Tibial artery (tissue), 4 donors: ENCODE results near the gene GRB10.

Source experiments
- DNase-seq, 2 donors: peaks; one replicate each; pipeline ENCODE4 v3.0.0-alpha.2; 2019
- H3K27ac ChIP-seq, 2 donors: fragments of 200-600 bp; sonication (generic) in 1 of 2; 1 replicate in 1 of 2; 2 replicates in 1 of 2; pipeline ENCODE4 v1.5.1; 2018 to 2019; ENCODE audit warnings: mild to moderate bottlenecking in 1 of 2
- H3K27me3 ChIP-seq, 2 donors: fragments of 200-600 bp; sonication (generic) in 1 of 2; one replicate each; pipeline versions ENCODE4 v1.5.1 to v1.6.0; 2016 to 2019
- H3K36me3 ChIP-seq, 3 donors: fragments of 200-600 bp; sonication (generic) in 2 of 3; one replicate each; pipeline ENCODE4 v1.5.1; 2016 to 2019; ENCODE audit warnings: mild to moderate bottlenecking in 2 of 3
- H3K4me1 ChIP-seq, 4 donors: fragments of 200-600 bp; sonication (generic) in 2 of 4; 1 replicate in 3 of 4; 2 replicates in 1 of 4; pipeline ENCODE4 v1.5.1; 2016 to 2019
- H3K4me3 ChIP-seq, 2 donors: fragments of 200-600 bp; sonication (generic) in 1 of 2; 1 replicate in 1 of 2; 2 replicates in 1 of 2; pipeline ENCODE4 v1.5.1; 2018 to 2019; ENCODE audit warnings: mild to moderate bottlenecking in 2 of 2
- H3K9me3 ChIP-seq, 3 donors: fragments of 200-600 bp; sonication (generic) in 1 of 3; one replicate each; pipeline ENCODE4 v1.5.1; 2016 to 2019
- intact Hi-C: fragments of 100-400 bp; cut with DNase I; formaldehyde crosslinking; loops from one replicate; pipeline ENCODE4 v1.15.0; 2023; ENCODE audit warnings: low total_unique reads
- TF ChIP-seq, protein P1 (sequence below), 2 experiments: fragments of 200-600 bp in 1 of 2; fragments of 450-650 bp in 1 of 2; IDR thresholded peaks; one replicate each; pipeline ENCODE4 v1.5.1; 2017 to 2019; ENCODE audit warnings: antibody characterized with exemption in 2 of 2, mild to moderate bottlenecking in 1 of 2, moderate library complexity in 1 of 2

Gene GRB10

GRCh38 chr7:50594136-50594535 is 188.6 kb downstream of the GRB10 start:
- TF ChIP-seq, protein P1, sequence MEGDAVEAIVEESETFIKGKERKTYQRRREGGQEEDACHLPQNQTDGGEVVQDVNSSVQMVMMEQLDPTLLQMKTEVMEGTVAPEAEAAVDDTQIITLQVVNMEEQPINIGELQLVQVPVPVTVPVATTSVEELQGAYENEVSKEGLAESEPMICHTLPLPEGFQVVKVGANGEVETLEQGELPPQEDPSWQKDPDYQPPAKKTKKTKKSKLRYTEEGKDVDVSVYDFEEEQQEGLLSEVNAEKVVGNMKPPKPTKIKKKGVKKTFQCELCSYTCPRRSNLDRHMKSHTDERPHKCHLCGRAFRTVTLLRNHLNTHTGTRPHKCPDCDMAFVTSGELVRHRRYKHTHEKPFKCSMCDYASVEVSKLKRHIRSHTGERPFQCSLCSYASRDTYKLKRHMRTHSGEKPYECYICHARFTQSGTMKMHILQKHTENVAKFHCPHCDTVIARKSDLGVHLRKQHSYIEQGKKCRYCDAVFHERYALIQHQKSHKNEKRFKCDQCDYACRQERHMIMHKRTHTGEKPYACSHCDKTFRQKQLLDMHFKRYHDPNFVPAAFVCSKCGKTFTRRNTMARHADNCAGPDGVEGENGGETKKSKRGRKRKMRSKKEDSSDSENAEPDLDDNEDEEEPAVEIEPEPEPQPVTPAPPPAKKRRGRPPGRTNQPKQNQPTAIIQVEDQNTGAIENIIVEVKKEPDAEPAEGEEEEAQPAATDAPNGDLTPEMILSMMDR (IDR thresholded peaks at IDR 0.05): no peak
- H3K36me3 ChIP-seq: peaks cover 39 to 67% (median 55%) of the 10 kb centered on the region in 3 donors
- intact Hi-C loops: no loop called here

DNA sequence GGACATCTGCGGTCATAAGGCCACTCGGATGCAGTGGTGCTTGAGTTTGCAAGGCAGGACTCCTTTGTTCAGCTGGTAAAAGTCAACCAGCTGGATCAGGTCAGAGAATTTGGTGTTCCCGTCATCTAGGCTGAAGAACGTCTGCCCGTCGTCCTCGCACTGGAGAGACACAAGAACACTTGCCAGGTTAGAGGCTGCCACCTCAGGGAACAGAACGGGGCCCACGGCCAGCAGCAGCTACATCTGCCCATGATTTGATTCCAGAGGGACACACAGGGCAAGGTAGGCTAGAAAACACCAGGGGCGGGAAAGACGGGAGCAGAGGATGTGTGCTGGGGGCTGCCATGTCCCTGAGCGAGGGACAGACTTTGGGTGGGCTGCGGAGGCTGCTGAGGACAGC is 189.8 kb downstream of the GRB10 start:
- no peaks in the 10 kb centered on the region for H3K27me3 ChIP-seq
- H3K4me1 ChIP-seq: no peaks in the 10 kb centered on the region
- H3K4me3 ChIP-seq: no peak overlapping the region
- H3K36me3 ChIP-seq: peaks cover 39 to 56% (median 48%) of the 10 kb centered on the region in 3 donors
- no peak for DNase-seq
- TF ChIP-seq, protein P1 (IDR thresholded peaks at IDR 0.05): no peak
- intact Hi-C loops: no loop called here
- no peaks in the 10 kb centered on the region for H3K9me3 ChIP-seq
- no peak overlapping the region for H3K27ac ChIP-seq

More at GRCh38 chr7:50594136-50594535, 188.6 kb downstream of the GRB10 start:
- H3K27me3 ChIP-seq: no peaks in the 10 kb centered on the region
- H3K9me3 ChIP-seq: no peaks in the 10 kb centered on the region
- no peak overlapping the region for H3K27ac ChIP-seq
- DNase-seq: no peak
- no peaks in the 10 kb centered on the region for H3K4me1 ChIP-seq
- H3K4me3 ChIP-seq: no peak overlapping the region

GRCh38 chr7:50591480-50592438 is 190.9 kb downstream of the GRB10 start:
- Histone ChIP-seq H3K27me3 (no peaks in the 10 kb centered on the region), H3K4me1 (no peaks in the 10 kb centered on the region), H3K36me3 (peaks cover 31 to 46% (median 39%) of the 10 kb centered on the region in 3 donors), H3K4me3 (no peak overlapping the region), H3K27ac (no peak overlapping the region), H3K9me3 (no peaks in the 10 kb centered on the region)
- DNase-seq: no peak
- intact Hi-C loops: no loop called here
- TF ChIP-seq, protein P1 (IDR thresholded peaks at IDR 0.05): no peak

DNA sequence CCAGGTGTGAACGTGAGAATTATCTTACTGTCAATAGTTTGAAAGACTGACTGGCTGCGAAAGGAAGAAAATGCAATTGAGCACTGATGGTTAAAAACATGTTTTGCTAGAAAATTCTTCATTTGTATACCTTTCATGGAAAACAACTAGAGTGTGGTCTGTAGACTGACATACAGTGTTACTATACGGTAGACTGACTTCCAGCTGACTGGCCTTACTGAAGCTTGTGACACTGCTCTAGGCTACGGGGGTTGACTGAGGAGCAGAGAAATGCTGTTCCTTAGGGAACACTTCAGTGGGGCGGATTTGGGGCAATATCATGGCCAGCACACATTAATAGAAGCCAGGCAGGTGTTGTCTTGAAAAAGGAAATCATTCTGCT is 191.6 kb downstream of the GRB10 start:
- intact Hi-C loops: no loop called here
- H3K27ac ChIP-seq: no peak overlapping the region
- H3K4me3 ChIP-seq: no peak overlapping the region

DNA sequence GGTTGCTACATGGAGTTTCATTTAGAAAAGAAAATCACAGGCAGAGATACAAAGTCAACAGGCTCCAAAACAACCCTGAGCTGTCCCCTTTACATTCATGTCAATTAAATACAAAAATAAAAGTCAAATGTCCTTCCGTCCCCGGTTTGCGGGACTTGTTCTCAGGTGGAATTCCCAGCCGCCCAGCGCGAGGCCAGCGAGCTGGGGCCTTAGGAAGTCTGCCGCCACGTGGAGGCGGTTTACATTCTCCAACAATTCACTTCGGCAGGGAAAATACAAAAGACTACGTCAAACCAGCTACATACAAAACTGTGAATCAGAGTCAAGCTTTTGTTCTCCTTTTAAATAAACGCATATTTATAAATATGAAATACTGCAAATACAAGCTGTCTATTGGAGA is 192.2 kb downstream of the GRB10 start:
- Histone ChIP-seq H3K36me3 (peaks cover 31 to 42% (median 39%) of the 10 kb centered on the region in 3 donors), H3K4me1 (no peaks in the 10 kb centered on the region), H3K4me3 (no peak overlapping the region), H3K9me3 (no peaks in the 10 kb centered on the region), H3K27me3 (no peaks in the 10 kb centered on the region), H3K27ac (no peak overlapping the region)
- DNase-seq: no peak
- TF ChIP-seq, protein P1 (IDR thresholded peaks at IDR 0.05): no peak
- intact Hi-C loops: no loop called here

More for the DNA sequence above, 191.6 kb downstream of the GRB10 start:
- H3K4me1 ChIP-seq: no peaks in the 10 kb centered on the region
- H3K9me3 ChIP-seq: no peaks in the 10 kb centered on the region
- TF ChIP-seq, protein P1 (IDR thresholded peaks at IDR 0.05): no peak
- DNase-seq: no peak
- H3K36me3 ChIP-seq: peaks cover 31 to 46% (median 39%) of the 10 kb centered on the region in 3 donors
- H3K27me3 ChIP-seq: no peaks in the 10 kb centered on the region
